ENCODE data around the gene KIAA1671.

- no peak for TF ChIP-seq YY1 (IDR thresholded peaks at IDR 0.05; ENCODE audit: insufficient read depth, insufficient read length)
- TF ChIP-seq SUZ12 (IDR thresholded peaks at IDR 0.05; ENCODE audit: extremely low read depth, insufficient read depth, insufficient read length), result no peak
These were observed 171.2 kb downstream of the KIAA1671 start for GRCh38 chr22:25123677-25124076.
